Neural progenitor cell (in vitro differentiated cells): ENCODE results near the gene INHBE. TPM values are rescaled to one million over a fixed set of nuclear protein-coding genes. Genes with fewer than 3 reads are reported as not detected.

Experiments used
- DNase-seq: peaks from one replicate; pipeline ENCODE4 v3.0.0-alpha.2; 2016; ENCODE audit warnings: low spot score
- H2AFZ ChIP-seq: fragments of 200-600 bp; sonication (generic); replicated peaks from 2 replicates; pipeline ENCODE4 v1.6.1; 2016; ENCODE audit warnings: antibody characterized with exemption
- H3F3A ChIP-seq: fragments of 200-600 bp; sonication (generic); 2 replicates; pipeline ENCODE4 v1.6.1; 2016; ENCODE audit warnings: antibody characterized with exemption, low read depth
- H3K27ac ChIP-seq: fragments of 200-600 bp; sonication (generic); 2 replicates; pipeline ENCODE4 v1.5.1; 2016; ENCODE audit warnings: mild to moderate bottlenecking
- H3K27me3 ChIP-seq: fragments of 200-600 bp; sonication (generic); 2 replicates; pipeline ENCODE4 v1.6.1; 2016; ENCODE audit warnings: mild to moderate bottlenecking, moderate library complexity
- H3K36me3 ChIP-seq: fragments of 200-600 bp; sonication (generic); 2 replicates; pipeline ENCODE4 v1.5.1; 2016
- H3K4me1 ChIP-seq: fragments of 200-600 bp; sonication (generic); 2 replicates; pipeline ENCODE4 v1.6.1; 2016; ENCODE audit warnings: mixed run types
- H3K4me2 ChIP-seq: fragments of 200-600 bp; sonication (generic); 2 replicates; pipeline ENCODE4 v1.6.1; 2016
- H3K4me3 ChIP-seq: fragments of 200-600 bp; sonication (generic); 2 replicates; pipeline ENCODE4 v1.5.1; 2016
- H3K79me2 ChIP-seq: fragments of 200-600 bp; sonication (generic); 2 replicates; pipeline ENCODE4 v1.6.1; 2016; ENCODE audit warnings: low read depth
- H3K9ac ChIP-seq: fragments of 200-600 bp; sonication (generic); 2 replicates; pipeline ENCODE4 v1.6.1; 2016
- H3K9me3 ChIP-seq: fragments of 200-600 bp; sonication (generic); 2 replicates; pipeline ENCODE4 v1.5.1; 2016; ENCODE audit warnings: low read depth
- H4K20me1 ChIP-seq: fragments of 200-600 bp; sonication (generic); 2 replicates; pipeline ENCODE4 v1.6.1; 2016; ENCODE audit warnings: low read depth
- H3K27ac Mint-ChIP-seq: 3 replicates; pipeline ENCODE4 v1.8.0; 2021; ENCODE audit warnings: mixed read lengths
- H3K27me3 Mint-ChIP-seq: 2 replicates; pipeline ENCODE4 v1.8.0; 2022; ENCODE audit warnings: low read depth, mild to moderate bottlenecking, inconsistent platforms, moderate library complexity, mixed read lengths; ENCODE audit not compliant: insufficient read depth
- H3K36me3 Mint-ChIP-seq: 3 replicates; pipeline ENCODE4 v1.8.0; 2021; ENCODE audit warnings: mixed read lengths
- H3K4me1 Mint-ChIP-seq: 3 replicates; pipeline ENCODE4 v1.8.0; 2021; ENCODE audit warnings: mixed read lengths
- H3K4me3 Mint-ChIP-seq: 3 replicates; pipeline ENCODE4 v1.8.0; 2021; ENCODE audit warnings: mild to moderate bottlenecking, moderate library complexity, mixed read lengths
- H3K9me3 Mint-ChIP-seq: 3 replicates; pipeline ENCODE4 v1.8.0; 2020; ENCODE audit warnings: mixed read lengths
- EZH2 ChIP-seq: fragments of 200-600 bp; sonication (generic); IDR thresholded peaks from 2 replicates; pipeline ENCODE4 v1.6.1; 2017; ENCODE audit warnings: antibody characterized with exemption, mild to moderate bottlenecking, moderate library complexity
- EZH2phosphoT487 ChIP-seq: fragments of 200-600 bp; sonication (generic); IDR thresholded peaks from 2 replicates; pipeline ENCODE4 v1.6.1; 2017; ENCODE audit warnings: antibody characterized with exemption
- total RNA-seq: library from RNA; depleted of rRNA; stranded (reverse); fragments of >200 nt; gene quantifications from 2 replicates; pipeline ENCODE4 v1.2.3, GENCODE V29; 2015; ENCODE audit warnings: low replicate concordance
- TF ChIP-seq, protein P1 (sequence below): fragments of 200-600 bp; sonication (generic); IDR thresholded peaks from 2 replicates; pipeline ENCODE4 v1.5.1; 2017; ENCODE audit warnings: antibody characterized with exemption, mild to moderate bottlenecking

Gene INHBE
- total RNA-seq, 1 donor from 2014 or later: not detected

- TF ChIP-seq, protein P1, sequence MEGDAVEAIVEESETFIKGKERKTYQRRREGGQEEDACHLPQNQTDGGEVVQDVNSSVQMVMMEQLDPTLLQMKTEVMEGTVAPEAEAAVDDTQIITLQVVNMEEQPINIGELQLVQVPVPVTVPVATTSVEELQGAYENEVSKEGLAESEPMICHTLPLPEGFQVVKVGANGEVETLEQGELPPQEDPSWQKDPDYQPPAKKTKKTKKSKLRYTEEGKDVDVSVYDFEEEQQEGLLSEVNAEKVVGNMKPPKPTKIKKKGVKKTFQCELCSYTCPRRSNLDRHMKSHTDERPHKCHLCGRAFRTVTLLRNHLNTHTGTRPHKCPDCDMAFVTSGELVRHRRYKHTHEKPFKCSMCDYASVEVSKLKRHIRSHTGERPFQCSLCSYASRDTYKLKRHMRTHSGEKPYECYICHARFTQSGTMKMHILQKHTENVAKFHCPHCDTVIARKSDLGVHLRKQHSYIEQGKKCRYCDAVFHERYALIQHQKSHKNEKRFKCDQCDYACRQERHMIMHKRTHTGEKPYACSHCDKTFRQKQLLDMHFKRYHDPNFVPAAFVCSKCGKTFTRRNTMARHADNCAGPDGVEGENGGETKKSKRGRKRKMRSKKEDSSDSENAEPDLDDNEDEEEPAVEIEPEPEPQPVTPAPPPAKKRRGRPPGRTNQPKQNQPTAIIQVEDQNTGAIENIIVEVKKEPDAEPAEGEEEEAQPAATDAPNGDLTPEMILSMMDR: no peak
- TF ChIP-seq EZH2: peak; percentile 27
- H3K27ac ChIP-seq: no peak within 1 kb of the TSS
- H3K4me1 ChIP-seq: peaks cover 30% of the 10 kb centered on the region
- peak within 1 kb of the TSS; percentile 69 for H2AFZ ChIP-seq
- peak within 1 kb of the TSS; percentile 56 for H3K4me3 ChIP-seq
- H3F3A ChIP-seq: peaks cover 33% of the 10 kb centered on the region
- no peaks in the 10 kb centered on the region for H3K36me3 Mint-ChIP-seq
- peaks cover 16% of the 10 kb centered on the region for H3K27me3 ChIP-seq
- H3K9me3 ChIP-seq: no peaks in the 10 kb centered on the region
- H3K4me3 Mint-ChIP-seq: peak within 1 kb of the TSS; percentile 94
- H3K4me2 ChIP-seq: peak within 1 kb of the TSS; percentile 86
- H3K9ac ChIP-seq: no peak within 1 kb of the TSS
- no peak within 1 kb of the TSS for H3K27ac Mint-ChIP-seq
- no peaks in the 10 kb centered on the region for H3K79me2 ChIP-seq
- H4K20me1 ChIP-seq: peaks cover 20% of the 10 kb centered on the region
- H3K9me3 Mint-ChIP-seq: no peaks in the 10 kb centered on the region
- H3K27me3 Mint-ChIP-seq: peaks cover 34% of the 10 kb centered on the region
- H3K36me3 ChIP-seq: no peaks in the 10 kb centered on the region
- H3K4me1 Mint-ChIP-seq: peaks cover 42% of the 10 kb centered on the region
- DNase-seq: peak; percentile 82
Measured at GRCh38 chr12:57459750-57460467, 4.8 kb downstream of the INHBE start, which contains the start of gene GLI1. GLI1 (plus strand) TSS chr12:57459785; CDS start chr12:57463692, 3,907 bp downstream.

GRCh38 chr12:57460468-57460784, 5.3 kb downstream of the INHBE start:
- H3K4me2 ChIP-seq: peak overlapping the region; percentile 86
- TF ChIP-seq, protein P1: no peak
- TF ChIP-seq EZH2phosphoT487: no peak
- peak; percentile 6 for TF ChIP-seq EZH2
- Mint-ChIP-seq H3K27ac (no peak overlapping the region), H3K4me3 (peak overlapping the region; percentile 89), H3K4me1 (peaks cover 38% of the 10 kb centered on the region), H3K9me3 (no peaks in the 10 kb centered on the region), H3K36me3 (no peaks in the 10 kb centered on the region), H3K27me3 (peaks cover 36% of the 10 kb centered on the region)
- peak overlapping the region; percentile 56 for H3K4me3 ChIP-seq
- H4K20me1 ChIP-seq: peaks cover 20% of the 10 kb centered on the region
- no peaks in the 10 kb centered on the region for H3K36me3 ChIP-seq
- no peak overlapping the region for H2AFZ ChIP-seq
- no peaks in the 10 kb centered on the region for H3K79me2 ChIP-seq
- H3K27ac ChIP-seq: no peak overlapping the region
- no peak overlapping the region for H3K9ac ChIP-seq
- H3K27me3 ChIP-seq: peaks cover 16% of the 10 kb centered on the region
- peaks cover 25% of the 10 kb centered on the region for H3K4me1 ChIP-seq
- no peak for DNase-seq
- H3F3A ChIP-seq: peaks cover 33% of the 10 kb centered on the region
- no peaks in the 10 kb centered on the region for H3K9me3 ChIP-seq

- Mint-ChIP-seq H3K27me3 (peaks cover 39% of the 10 kb centered on the region), H3K27ac (no peak overlapping the region), H3K36me3 (no peaks in the 10 kb centered on the region), H3K4me3 (peak overlapping the region; percentile 89), H3K4me1 (peaks cover 34% of the 10 kb centered on the region), H3K9me3 (no peaks in the 10 kb centered on the region)
- H3K9me3 ChIP-seq: no peaks in the 10 kb centered on the region
- peaks cover 20% of the 10 kb centered on the region for H4K20me1 ChIP-seq
- H3K27ac ChIP-seq: peak overlapping the region; percentile 35
- no peaks in the 10 kb centered on the region for H3K36me3 ChIP-seq
- DNase-seq: peak; percentile 96
- H3K4me3 ChIP-seq: peak overlapping the region; percentile 53
- H2AFZ ChIP-seq: no peak overlapping the region
- H3K79me2 ChIP-seq: no peaks in the 10 kb centered on the region
- peaks cover 22% of the 10 kb centered on the region for H3K4me1 ChIP-seq
- TF ChIP-seq EZH2: no peak
- TF ChIP-seq, protein P1: peak; percentile 35
- TF ChIP-seq EZH2phosphoT487: no peak
- peaks cover 33% of the 10 kb centered on the region for H3F3A ChIP-seq
- peak overlapping the region; percentile 86 for H3K4me2 ChIP-seq
- no peak overlapping the region for H3K9ac ChIP-seq
- peaks cover 16% of the 10 kb centered on the region for H3K27me3 ChIP-seq
Measured at GRCh38 chr12:57460841-57461275, 5.8 kb downstream of the INHBE start.
